Tibial nerve (tissue), 3 donors: Measurements from ENCODE around the gene TRMT112.

Source experiments
- POLR2A ChIP-seq, 2 donors: fragments of 450-650 bp; IDR thresholded peaks; one replicate each; pipeline ENCODE4 v1.6.1; 2017; ENCODE audit warnings: antibody characterized with exemption in 2 of 2, mild to moderate bottlenecking in 2 of 2, moderate library complexity in 2 of 2
- TF ChIP-seq, protein P1 (sequence below), 5 experiments: fragments of 200-600 bp in 3 of 5; fragments of 450-650 bp in 2 of 5; sonication (generic) in 3 of 5; IDR thresholded peaks; one replicate each; pipeline ENCODE4 v1.5.1; 2016 to 2019; ENCODE audit warnings: antibody characterized with exemption in 5 of 5, mild to moderate bottlenecking in 3 of 5, moderate library complexity in 2 of 5

DNA sequence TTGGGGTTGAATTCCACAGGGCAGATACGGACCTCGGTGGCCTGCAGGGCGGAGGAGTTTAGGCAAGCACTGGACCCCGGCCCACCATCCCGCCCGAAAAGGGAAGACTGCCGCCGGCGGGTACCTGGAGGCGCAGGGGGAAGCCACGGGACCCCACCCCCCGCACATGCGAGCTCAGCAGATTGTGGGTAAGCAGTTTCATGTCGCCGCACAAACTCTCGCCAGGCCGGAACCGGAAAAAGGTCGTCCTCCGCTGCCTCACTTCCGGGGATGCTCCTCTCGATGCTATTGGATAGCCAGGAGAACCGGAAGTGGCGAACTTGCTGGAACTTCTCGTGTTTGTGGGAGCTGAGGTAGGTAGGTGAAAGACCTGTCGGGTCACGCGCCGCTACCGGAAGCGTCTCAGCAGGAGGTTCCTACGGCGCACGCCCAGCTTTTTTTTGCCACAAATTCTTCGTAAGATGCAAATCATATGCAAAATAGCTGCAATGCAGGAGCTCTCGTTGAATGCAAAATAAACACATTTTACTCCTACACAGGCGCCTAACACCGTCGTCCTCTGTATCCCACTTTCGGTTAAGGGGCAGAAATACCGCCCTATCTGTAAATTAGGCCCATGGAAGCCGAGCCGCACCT is at the start of gene TRMT112:
- TF ChIP-seq, protein P1, sequence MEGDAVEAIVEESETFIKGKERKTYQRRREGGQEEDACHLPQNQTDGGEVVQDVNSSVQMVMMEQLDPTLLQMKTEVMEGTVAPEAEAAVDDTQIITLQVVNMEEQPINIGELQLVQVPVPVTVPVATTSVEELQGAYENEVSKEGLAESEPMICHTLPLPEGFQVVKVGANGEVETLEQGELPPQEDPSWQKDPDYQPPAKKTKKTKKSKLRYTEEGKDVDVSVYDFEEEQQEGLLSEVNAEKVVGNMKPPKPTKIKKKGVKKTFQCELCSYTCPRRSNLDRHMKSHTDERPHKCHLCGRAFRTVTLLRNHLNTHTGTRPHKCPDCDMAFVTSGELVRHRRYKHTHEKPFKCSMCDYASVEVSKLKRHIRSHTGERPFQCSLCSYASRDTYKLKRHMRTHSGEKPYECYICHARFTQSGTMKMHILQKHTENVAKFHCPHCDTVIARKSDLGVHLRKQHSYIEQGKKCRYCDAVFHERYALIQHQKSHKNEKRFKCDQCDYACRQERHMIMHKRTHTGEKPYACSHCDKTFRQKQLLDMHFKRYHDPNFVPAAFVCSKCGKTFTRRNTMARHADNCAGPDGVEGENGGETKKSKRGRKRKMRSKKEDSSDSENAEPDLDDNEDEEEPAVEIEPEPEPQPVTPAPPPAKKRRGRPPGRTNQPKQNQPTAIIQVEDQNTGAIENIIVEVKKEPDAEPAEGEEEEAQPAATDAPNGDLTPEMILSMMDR (IDR thresholded peaks at IDR 0.05): peak in 1 of 5 experiments; percentile 6
- TF ChIP-seq POLR2A (IDR thresholded peaks at IDR 0.05): peak; percentile 58 to 91
